ENCODE results near the gene STK4. TPM values are rescaled to one million over a fixed set of nuclear protein-coding genes. Genes with fewer than 3 reads are reported as not detected.

STK4 gene
- total RNA-seq, 1 experiment from 2014 or later = 43.0 TPM

DNA sequence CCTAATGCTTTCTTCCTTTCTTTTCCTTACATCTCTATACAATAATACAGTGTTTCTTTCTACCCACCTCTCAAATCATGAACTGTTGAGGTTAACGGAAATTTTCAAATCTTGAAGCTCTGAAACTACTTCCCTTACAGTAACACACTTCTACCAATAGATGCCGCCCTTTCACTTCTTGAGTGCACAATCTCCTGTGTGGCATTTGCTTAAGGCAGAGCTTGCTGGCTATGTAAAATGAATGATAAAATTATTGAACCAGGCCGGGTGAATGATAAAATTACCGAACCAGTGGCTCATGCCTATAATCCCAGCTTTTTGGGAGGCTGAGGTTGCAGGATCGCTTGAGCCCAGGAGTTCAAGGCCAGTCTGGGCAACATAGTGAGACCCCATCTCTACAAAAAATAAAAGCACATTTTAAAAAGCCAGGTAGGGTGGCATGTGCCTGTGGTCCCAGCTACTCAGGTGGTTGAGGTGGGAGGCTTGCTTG lies 77.8 kb downstream of the STK4 start:
- TF ChIP-seq, protein P1, sequence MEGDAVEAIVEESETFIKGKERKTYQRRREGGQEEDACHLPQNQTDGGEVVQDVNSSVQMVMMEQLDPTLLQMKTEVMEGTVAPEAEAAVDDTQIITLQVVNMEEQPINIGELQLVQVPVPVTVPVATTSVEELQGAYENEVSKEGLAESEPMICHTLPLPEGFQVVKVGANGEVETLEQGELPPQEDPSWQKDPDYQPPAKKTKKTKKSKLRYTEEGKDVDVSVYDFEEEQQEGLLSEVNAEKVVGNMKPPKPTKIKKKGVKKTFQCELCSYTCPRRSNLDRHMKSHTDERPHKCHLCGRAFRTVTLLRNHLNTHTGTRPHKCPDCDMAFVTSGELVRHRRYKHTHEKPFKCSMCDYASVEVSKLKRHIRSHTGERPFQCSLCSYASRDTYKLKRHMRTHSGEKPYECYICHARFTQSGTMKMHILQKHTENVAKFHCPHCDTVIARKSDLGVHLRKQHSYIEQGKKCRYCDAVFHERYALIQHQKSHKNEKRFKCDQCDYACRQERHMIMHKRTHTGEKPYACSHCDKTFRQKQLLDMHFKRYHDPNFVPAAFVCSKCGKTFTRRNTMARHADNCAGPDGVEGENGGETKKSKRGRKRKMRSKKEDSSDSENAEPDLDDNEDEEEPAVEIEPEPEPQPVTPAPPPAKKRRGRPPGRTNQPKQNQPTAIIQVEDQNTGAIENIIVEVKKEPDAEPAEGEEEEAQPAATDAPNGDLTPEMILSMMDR (conservative IDR thresholded peaks at IDR 0.05) = peak; percentile 88
- no peak overlapping the region for H2BK12ac ChIP-seq (ENCODE audit: insufficient read length, low read depth, low read length)
- H4K8ac ChIP-seq (replicated peaks; ENCODE audit: insufficient read length, low read depth, low read length) = no peak overlapping the region
- H3K27me3 ChIP-seq (ENCODE audit: insufficient read depth, low read length) = no peaks in the 10 kb centered on the region
- peaks cover 3% of the 10 kb centered on the region; the same call in 1 of the 2 replicates for H3K4me1 ChIP-seq (ENCODE audit: insufficient read depth, low read length)
- no peaks in the 10 kb centered on the region for H3K79me1 ChIP-seq (ENCODE audit: insufficient read depth, low read depth, low read length, poor library complexity, severe bottlenecking)
- H4K5ac ChIP-seq (ENCODE audit: insufficient read length, low read depth, low read length) = no peak overlapping the region
- H3T11ph ChIP-seq (ENCODE audit: low read length) = no peak overlapping the region
- H3K9me3 ChIP-seq (ENCODE audit: control insufficient read depth, low read depth, low read length) = no peaks in the 10 kb centered on the region
- no peak overlapping the region for H3K9ac ChIP-seq (ENCODE audit: extremely low read depth, insufficient read length, low read length)
- peak; percentile 38 for DNase-seq
- no peak overlapping the region for H3K27ac ChIP-seq (ENCODE audit: insufficient read length, low read depth, low read length)
- H3K14ac ChIP-seq (ENCODE audit: insufficient read depth, low read length) = no peak overlapping the region
- no peak overlapping the region for H2BK5ac ChIP-seq (ENCODE audit: insufficient read length, low read length)
- no peak overlapping the region for H3K4me2 ChIP-seq (ENCODE audit: insufficient read depth, insufficient read length, low read length)
- peaks cover 9 to 21% (median 12%) of the 10 kb centered on the region in 3 experiments for H3K36me3 Mint-ChIP-seq (ENCODE audit: insufficient read depth in 1 of 3, low read depth in 3 of 3)
- no peaks in the 10 kb centered on the region for H3K23me2 ChIP-seq (ENCODE audit: insufficient read length, low read depth, low read length, poor library complexity, severe bottlenecking)
- H4K20me1 ChIP-seq (ENCODE audit: control insufficient read depth, insufficient read depth, insufficient read length) = no peaks in the 10 kb centered on the region
- no peak overlapping the region for H2BK20ac ChIP-seq (ENCODE audit: low read depth, low read length, poor library complexity, severe bottlenecking)
- no peak overlapping the region for H2AFZ ChIP-seq (ENCODE audit: low read length)
- H2BK120ac ChIP-seq (ENCODE audit: low read depth, low read length, poor library complexity, severe bottlenecking) = no peak overlapping the region
- H2BK15ac ChIP-seq (ENCODE audit: low read depth, low read length) = no peak overlapping the region
- H3K23ac ChIP-seq (ENCODE audit: insufficient read length, low read depth, low read length) = no peak overlapping the region
- H3K27ac Mint-ChIP-seq = peak overlapping the region in 2 of 3 experiments; percentile 77 to 78; a peak in 2 of 7 replicates
- H3K4ac ChIP-seq (ENCODE audit: low read depth, low read length) = no peak overlapping the region
- no peaks in the 10 kb centered on the region for H3K79me2 ChIP-seq (ENCODE audit: insufficient read depth, low read length)
- H3K9me3 Mint-ChIP-seq = peaks cover 6 to 8% of the 10 kb centered on the region in 2 experiments
- H3K4me1 Mint-ChIP-seq = peaks cover 22 to 27% of the 10 kb centered on the region in 2 experiments
- no peak overlapping the region for H4K91ac ChIP-seq (ENCODE audit: insufficient read length, low read depth, low read length)
- no peak overlapping the region for H3K56ac ChIP-seq (ENCODE audit: insufficient read length, low read depth, low read length)
- no peak overlapping the region for H3K18ac ChIP-seq (ENCODE audit: insufficient read length, low read depth, low read length)
- no peak overlapping the region for H3K4me3 Mint-ChIP-seq
- no peaks in the 10 kb centered on the region for H3K27me3 Mint-ChIP-seq (ENCODE audit: low read depth)
- no CpG with 5 or more reads among the region's 5 CpGs for WGBS (ENCODE audit: extremely low coverage, insufficient read length, low lambda C conversion rate)
- no peak overlapping the region for H2AK5ac ChIP-seq (ENCODE audit: insufficient read length, low read length)

Data from H9 (cell line).